Measurements from ENCODE around the gene SINHCAF.

The SINHCAF gene

GRCh38 chr12:31261744-31262143 lies 64.2 kb downstream of the SINHCAF start:
- H3K27me3 ChIP-seq (ENCODE audit: insufficient read depth, poor library complexity, severe bottlenecking), result no peaks in the 10 kb centered on the region
- no peak overlapping the region for H3K4me3 ChIP-seq (replicated peaks; ENCODE audit: insufficient read depth, low read length)
- TF ChIP-seq SPI1 (IDR thresholded peaks at IDR 0.05; ENCODE audit: borderline replicate concordance, low read depth), result no peak
- no peak for TF ChIP-seq REST (IDR thresholded peaks at IDR 0.05; ENCODE audit: insufficient replicate concordance, low read depth)
- TF ChIP-seq, protein P1, sequence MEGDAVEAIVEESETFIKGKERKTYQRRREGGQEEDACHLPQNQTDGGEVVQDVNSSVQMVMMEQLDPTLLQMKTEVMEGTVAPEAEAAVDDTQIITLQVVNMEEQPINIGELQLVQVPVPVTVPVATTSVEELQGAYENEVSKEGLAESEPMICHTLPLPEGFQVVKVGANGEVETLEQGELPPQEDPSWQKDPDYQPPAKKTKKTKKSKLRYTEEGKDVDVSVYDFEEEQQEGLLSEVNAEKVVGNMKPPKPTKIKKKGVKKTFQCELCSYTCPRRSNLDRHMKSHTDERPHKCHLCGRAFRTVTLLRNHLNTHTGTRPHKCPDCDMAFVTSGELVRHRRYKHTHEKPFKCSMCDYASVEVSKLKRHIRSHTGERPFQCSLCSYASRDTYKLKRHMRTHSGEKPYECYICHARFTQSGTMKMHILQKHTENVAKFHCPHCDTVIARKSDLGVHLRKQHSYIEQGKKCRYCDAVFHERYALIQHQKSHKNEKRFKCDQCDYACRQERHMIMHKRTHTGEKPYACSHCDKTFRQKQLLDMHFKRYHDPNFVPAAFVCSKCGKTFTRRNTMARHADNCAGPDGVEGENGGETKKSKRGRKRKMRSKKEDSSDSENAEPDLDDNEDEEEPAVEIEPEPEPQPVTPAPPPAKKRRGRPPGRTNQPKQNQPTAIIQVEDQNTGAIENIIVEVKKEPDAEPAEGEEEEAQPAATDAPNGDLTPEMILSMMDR (IDR thresholded peaks at IDR 0.05; ENCODE audit: insufficient read depth, low read length), result no peak
- no peak for TF ChIP-seq POLR2AphosphoS5 (IDR thresholded peaks at IDR 0.05; ENCODE audit: low read depth)
- TF ChIP-seq GABPA (IDR thresholded peaks at IDR 0.05; ENCODE audit: low read depth), result no peak
- DNase-seq (ENCODE audit: low read depth in 1 of 2, low spot score in 1 of 2), result no peak
- no peak overlapping the region for H3K27ac ChIP-seq (replicated peaks)

GRCh38 chr12:31260840-31261239 lies 65.1 kb downstream of the SINHCAF start:
- DNase-seq (ENCODE audit: low read depth in 1 of 2, low spot score in 1 of 2), result no peak
- Histone ChIP-seq H3K4me3 (replicated peaks; ENCODE audit: insufficient read depth, low read length) (no peak overlapping the region), H3K27me3 (ENCODE audit: insufficient read depth, poor library complexity, severe bottlenecking) (no peaks in the 10 kb centered on the region), H3K27ac (replicated peaks) (no peak overlapping the region)
- TF ChIP-seq, protein P1 (IDR thresholded peaks at IDR 0.05; ENCODE audit: insufficient read depth, low read length), result no peak
- TF ChIP-seq POLR2AphosphoS5 (IDR thresholded peaks at IDR 0.05; ENCODE audit: low read depth) (no peak), SPI1 (IDR thresholded peaks at IDR 0.05; ENCODE audit: borderline replicate concordance, low read depth) (no peak), REST (IDR thresholded peaks at IDR 0.05; ENCODE audit: insufficient replicate concordance, low read depth) (no peak), GABPA (IDR thresholded peaks at IDR 0.05; ENCODE audit: low read depth) (no peak)

DNA sequence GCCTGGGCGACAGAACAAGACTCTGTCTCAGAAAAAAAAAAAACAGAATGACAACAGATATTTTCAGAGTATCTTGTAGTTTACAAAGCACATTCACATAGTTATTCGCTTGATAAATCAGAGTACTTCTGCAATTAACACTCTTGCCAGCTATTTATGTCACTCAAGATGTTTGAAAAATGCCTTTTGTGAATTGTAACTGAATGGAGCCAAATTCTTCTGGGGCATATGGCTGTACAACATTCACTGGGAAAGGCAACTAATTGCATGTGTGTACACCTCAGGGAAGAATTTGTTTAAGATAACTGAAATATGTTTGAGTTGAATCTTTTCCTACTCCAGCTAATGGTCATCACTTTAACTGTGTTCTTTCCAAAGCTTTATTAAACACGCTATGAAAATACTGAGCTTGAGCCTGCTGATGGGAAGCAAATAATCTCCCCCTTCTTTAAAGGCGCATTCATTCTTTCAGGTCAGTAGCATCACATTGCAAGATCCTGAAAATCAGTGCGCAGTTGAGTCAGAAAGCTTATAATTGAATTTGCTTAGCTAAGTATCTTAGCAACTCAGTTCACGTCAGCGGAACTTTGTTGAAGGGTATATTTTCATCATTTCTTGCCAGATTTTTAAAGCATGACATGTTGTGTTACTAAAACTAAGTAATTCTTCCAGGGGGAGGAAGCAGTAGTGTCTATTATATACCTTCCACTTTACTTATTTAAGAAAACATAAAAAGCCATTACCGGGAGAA lies 66.6 kb downstream of the SINHCAF start:
- TF ChIP-seq SPI1 (IDR thresholded peaks at IDR 0.05; ENCODE audit: borderline replicate concordance, low read depth), result no peak
- TF ChIP-seq POLR2AphosphoS5 (IDR thresholded peaks at IDR 0.05; ENCODE audit: low read depth), result no peak
- TF ChIP-seq, protein P1 (IDR thresholded peaks at IDR 0.05; ENCODE audit: insufficient read depth, low read length), result no peak
- TF ChIP-seq GABPA (IDR thresholded peaks at IDR 0.05; ENCODE audit: low read depth), result no peak
- TF ChIP-seq REST (IDR thresholded peaks at IDR 0.05; ENCODE audit: insufficient replicate concordance, low read depth), result no peak
- H3K4me3 ChIP-seq (replicated peaks; ENCODE audit: insufficient read depth, low read length), result no peak overlapping the region

More for the DNA sequence above, 66.6 kb downstream of the SINHCAF start:
- Histone ChIP-seq H3K27me3 (ENCODE audit: insufficient read depth, poor library complexity, severe bottlenecking) (no peaks in the 10 kb centered on the region), H3K27ac (replicated peaks) (no peak overlapping the region)
- DNase-seq (ENCODE audit: low read depth in 1 of 2, low spot score in 1 of 2), result no peak
